HAP-1 (cell line): ENCODE measurements around the gene COX6A1.

Experiments used
- DNase-seq, 2 experiments: peaks; one replicate each; pipeline ENCODE4 v3.0.0-alpha.2; 2016 to 2020; ENCODE audit warnings: low spot score in 2 of 2
- H3K27me3 ChIP-seq: fragments of 250-450 bp; sonication (Bioruptor Pico); 2 replicates; pipeline ENCODE4 v1.5.1; 2020; ENCODE audit warnings: low read depth, mild to moderate bottlenecking, moderate library complexity
- H3K36me3 ChIP-seq: fragments of 250-450 bp; sonication (Bioruptor Pico); replicated peaks from 2 replicates; pipeline ENCODE4 v1.5.1; 2020; ENCODE audit warnings: mild to moderate bottlenecking
- H3K4me1 ChIP-seq: fragments of 250-450 bp; sonication (Bioruptor Pico); 2 replicates; pipeline ENCODE4 v1.5.1; 2020; ENCODE audit warnings: mild to moderate bottlenecking
- H3K4me3 ChIP-seq: fragments of 250-450 bp; sonication (Bioruptor Pico); 2 replicates; pipeline ENCODE4 v1.5.1; 2020; ENCODE audit warnings: mild to moderate bottlenecking, moderate library complexity
- H3K9me3 ChIP-seq: fragments of 250-450 bp; sonication (Bioruptor Pico); 2 replicates; pipeline ENCODE4 v1.5.1; 2020; ENCODE audit warnings: mild to moderate bottlenecking, moderate library complexity
- in situ Hi-C: fragments of 300-500 bp; cut with MboI; formaldehyde crosslinking; loops from 3 replicates; pipeline ENCODE4 v1.14.3; 2020; ENCODE audit warnings: low sequenced_read_pairs, inconsistent platforms, mixed read lengths

Gene COX6A1

GRCh38 chr12:120413901-120414695, 23.8 kb upstream of the COX6A1 start:
- no peaks in the 10 kb centered on the region for H3K27me3 ChIP-seq
- in situ Hi-C loops = no loop called here
- no peaks in the 10 kb centered on the region for H3K9me3 ChIP-seq
- peaks cover 16% of the 10 kb centered on the region for H3K4me1 ChIP-seq
- no peak overlapping the region for H3K4me3 ChIP-seq
- peak; percentile 93 to 99 for DNase-seq
- no peaks in the 10 kb centered on the region; the same call in 1 of the 2 replicates for H3K36me3 ChIP-seq

- Histone ChIP-seq H3K4me1 (peaks cover 18% of the 10 kb centered on the region), H3K27me3 (no peaks in the 10 kb centered on the region), H3K36me3 (no peaks in the 10 kb centered on the region; the same call in 1 of the 2 replicates), H3K9me3 (no peaks in the 10 kb centered on the region), H3K4me3 (no peak overlapping the region)
- no peak for DNase-seq
- in situ Hi-C loops = no loop called here
Observed at GRCh38 chr12:120416490-120417216, 21.3 kb upstream of the COX6A1 start.

GRCh38 chr12:120417917-120418580, 19.9 kb upstream of the COX6A1 start:
- in situ Hi-C loops = no loop called here
- no peaks in the 10 kb centered on the region; the same call in 1 of the 2 replicates for H3K36me3 ChIP-seq
- H3K27me3 ChIP-seq = no peaks in the 10 kb centered on the region
- H3K9me3 ChIP-seq = no peaks in the 10 kb centered on the region
- no peak overlapping the region for H3K4me3 ChIP-seq
- DNase-seq = no peak
- H3K4me1 ChIP-seq = peaks cover 20% of the 10 kb centered on the region

- Histone ChIP-seq H3K9me3 (no peaks in the 10 kb centered on the region), H3K27me3 (no peaks in the 10 kb centered on the region), H3K4me3 (no peak overlapping the region), H3K36me3 (no peaks in the 10 kb centered on the region; the same call in 1 of the 2 replicates), H3K4me1 (peaks cover 11% of the 10 kb centered on the region)
- in situ Hi-C loops = no loop called here
- DNase-seq = peak in 1 of 2 experiments; percentile 84
Observed at GRCh38 chr12:120421701-120422100, 16.2 kb upstream of the COX6A1 start.

GRCh38 chr12:120422892-120423456, 14.9 kb upstream of the COX6A1 start:
- in situ Hi-C loops = no loop called here
- no peaks in the 10 kb centered on the region for H3K9me3 ChIP-seq
- no peak overlapping the region for H3K4me3 ChIP-seq
- H3K4me1 ChIP-seq = peaks cover 11% of the 10 kb centered on the region
- no peaks in the 10 kb centered on the region for H3K36me3 ChIP-seq
- DNase-seq = no peak
- H3K27me3 ChIP-seq = no peaks in the 10 kb centered on the region

- Histone ChIP-seq H3K9me3 (no peaks in the 10 kb centered on the region), H3K36me3 (no peaks in the 10 kb centered on the region), H3K4me3 (no peak overlapping the region), H3K4me1 (peaks cover 14% of the 10 kb centered on the region), H3K27me3 (no peaks in the 10 kb centered on the region)
- no peak for DNase-seq
- in situ Hi-C loops = no loop called here
Observed at GRCh38 chr12:120425797-120426196, 12.1 kb upstream of the COX6A1 start.

GRCh38 chr12:120428597-120429229, 9.2 kb upstream of the COX6A1 start:
- in situ Hi-C loops = no loop called here
- no peak for DNase-seq
- peaks cover 7% of the 10 kb centered on the region for H3K4me1 ChIP-seq

GRCh38 chr12:120429368-120429767, 8.5 kb upstream of the COX6A1 start:
- H3K36me3 ChIP-seq = no peaks in the 10 kb centered on the region
- H3K27me3 ChIP-seq = no peaks in the 10 kb centered on the region
- peaks cover 7% of the 10 kb centered on the region for H3K4me1 ChIP-seq
- in situ Hi-C loops = no loop called here
- no peaks in the 10 kb centered on the region for H3K9me3 ChIP-seq
- DNase-seq = no peak
- no peak overlapping the region for H3K4me3 ChIP-seq

More at GRCh38 chr12:120428597-120429229, 9.2 kb upstream of the COX6A1 start:
- no peaks in the 10 kb centered on the region for H3K36me3 ChIP-seq
- H3K4me3 ChIP-seq = no peak overlapping the region
- H3K27me3 ChIP-seq = no peaks in the 10 kb centered on the region
- H3K9me3 ChIP-seq = no peaks in the 10 kb centered on the region

- peaks cover 3% of the 10 kb centered on the region; the same call in 1 of the 2 replicates for H3K4me1 ChIP-seq
- no peak overlapping the region for H3K4me3 ChIP-seq
- in situ Hi-C loops = loop anchor here (5.0 kb wide), 1 partner anchor 71 kb away; no protein-coding TSS in a partner anchor
- H3K27me3 ChIP-seq = no peaks in the 10 kb centered on the region
- H3K36me3 ChIP-seq = no peaks in the 10 kb centered on the region
- no peak for DNase-seq
- H3K9me3 ChIP-seq = no peaks in the 10 kb centered on the region
Observed at GRCh38 chr12:120432772-120433525, 5.0 kb upstream of the COX6A1 start.

GRCh38 chr12:120438495-120439198, 734 bp downstream of the COX6A1 start:
- H3K36me3 ChIP-seq = peaks cover 32% of the 10 kb centered on the region
- H3K9me3 ChIP-seq = no peaks in the 10 kb centered on the region
- peaks cover 12% of the 10 kb centered on the region for H3K4me1 ChIP-seq
- in situ Hi-C loops = no loop called here
- H3K4me3 ChIP-seq = peak overlapping the region; percentile 87
- DNase-seq = no peak
- H3K27me3 ChIP-seq = no peaks in the 10 kb centered on the region

GRCh38 chr12:120439646-120440247, 1.8 kb downstream of the COX6A1 start:
- Histone ChIP-seq H3K4me3 (peak overlapping the region; percentile 10), H3K27me3 (no peaks in the 10 kb centered on the region), H3K4me1 (peaks cover 17% of the 10 kb centered on the region), H3K9me3 (no peaks in the 10 kb centered on the region), H3K36me3 (peaks cover 43% of the 10 kb centered on the region)
- DNase-seq = peak; percentile 64 to 86
- in situ Hi-C loops = no loop called here

GRCh38 chr12:120444676-120445075, 6.8 kb downstream of the COX6A1 start:
- in situ Hi-C loops = no loop called here
- Histone ChIP-seq H3K36me3 (peaks cover 70% of the 10 kb centered on the region), H3K27me3 (no peaks in the 10 kb centered on the region), H3K4me3 (no peak overlapping the region; the same call in 1 of the 2 replicates), H3K9me3 (no peaks in the 10 kb centered on the region), H3K4me1 (peaks cover 18% of the 10 kb centered on the region)
- no peak for DNase-seq
